ENCODE results near the gene APLF.

DNA sequence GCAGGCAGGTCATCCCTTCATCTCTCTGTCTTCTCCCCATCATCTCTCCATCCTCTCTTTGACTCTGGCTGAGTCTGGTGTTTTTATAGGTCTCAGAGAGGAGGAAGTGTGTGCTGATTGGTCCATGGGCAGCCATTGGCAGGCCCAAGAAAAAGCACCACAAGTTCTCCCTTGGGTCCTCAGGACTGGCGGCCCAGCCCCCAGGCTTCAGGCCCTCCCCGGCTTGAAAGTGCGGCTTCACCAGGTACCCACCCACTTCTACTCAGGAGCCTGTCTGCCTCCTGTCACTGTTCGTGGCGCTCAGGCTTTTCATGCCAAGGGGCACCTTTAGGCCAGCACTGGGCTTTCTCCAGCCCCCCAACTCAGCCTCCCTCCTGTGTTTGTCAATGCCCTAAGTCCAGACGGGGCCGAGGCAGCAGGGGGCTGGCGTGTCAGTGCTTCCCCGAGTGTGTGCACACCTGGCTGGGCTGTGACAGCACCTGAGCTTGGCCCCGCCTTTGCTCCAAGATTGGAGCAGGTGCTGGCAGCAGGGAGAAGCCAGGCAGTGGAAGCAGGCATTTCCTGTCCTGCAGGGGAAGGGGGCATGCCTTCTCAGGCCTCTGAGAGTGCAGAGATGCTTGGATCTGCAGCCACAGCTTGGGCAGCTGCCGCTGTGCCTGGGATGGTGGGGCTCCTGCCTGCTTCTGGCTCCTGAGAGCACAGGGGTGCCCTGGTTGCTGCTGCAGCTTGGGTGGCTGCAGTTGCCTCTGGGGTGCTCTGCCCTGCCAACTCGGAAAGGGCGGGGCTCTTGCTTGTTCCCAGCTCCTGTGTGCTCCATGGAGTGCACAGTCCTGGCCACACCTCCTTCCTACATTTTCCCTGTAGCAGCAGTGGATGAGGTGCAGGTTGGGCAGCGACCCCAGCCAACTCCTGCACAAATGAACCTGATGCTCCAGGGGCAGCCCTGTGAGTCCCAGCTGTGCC lies 34.4 kb upstream of the APLF start:
- TF ChIP-seq, protein P1, sequence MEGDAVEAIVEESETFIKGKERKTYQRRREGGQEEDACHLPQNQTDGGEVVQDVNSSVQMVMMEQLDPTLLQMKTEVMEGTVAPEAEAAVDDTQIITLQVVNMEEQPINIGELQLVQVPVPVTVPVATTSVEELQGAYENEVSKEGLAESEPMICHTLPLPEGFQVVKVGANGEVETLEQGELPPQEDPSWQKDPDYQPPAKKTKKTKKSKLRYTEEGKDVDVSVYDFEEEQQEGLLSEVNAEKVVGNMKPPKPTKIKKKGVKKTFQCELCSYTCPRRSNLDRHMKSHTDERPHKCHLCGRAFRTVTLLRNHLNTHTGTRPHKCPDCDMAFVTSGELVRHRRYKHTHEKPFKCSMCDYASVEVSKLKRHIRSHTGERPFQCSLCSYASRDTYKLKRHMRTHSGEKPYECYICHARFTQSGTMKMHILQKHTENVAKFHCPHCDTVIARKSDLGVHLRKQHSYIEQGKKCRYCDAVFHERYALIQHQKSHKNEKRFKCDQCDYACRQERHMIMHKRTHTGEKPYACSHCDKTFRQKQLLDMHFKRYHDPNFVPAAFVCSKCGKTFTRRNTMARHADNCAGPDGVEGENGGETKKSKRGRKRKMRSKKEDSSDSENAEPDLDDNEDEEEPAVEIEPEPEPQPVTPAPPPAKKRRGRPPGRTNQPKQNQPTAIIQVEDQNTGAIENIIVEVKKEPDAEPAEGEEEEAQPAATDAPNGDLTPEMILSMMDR (IDR thresholded peaks at IDR 0.05; ENCODE audit: low read depth, low read length), result no peak
- TF ChIP-seq MYC (IDR thresholded peaks at IDR 0.05; ENCODE audit: low read depth, low read length), result no peak
